C4-2B (cell line): ENCODE results near the gene SRRM4.
"Not testable (repeated sequence)": the region's sequence is repeated elsewhere in the genome, so short reads cannot be mapped to it uniquely, and the experiment has no call there.

Experiments
- H3K27ac ChIP-seq: fragments of 450-650 bp; 2 replicates; pipeline ENCODE4 v1.5.1; 2017
- CTCF ChIP-seq: fragments of 450-650 bp; conservative IDR thresholded peaks from 2 replicates; pipeline ENCODE4 v1.5.1; 2017; ENCODE audit warnings: mild to moderate bottlenecking
- ZFX ChIP-seq: fragments of 450-650 bp; IDR thresholded peaks from 2 replicates; pipeline ENCODE4 v1.6.1; 2017

Gene SRRM4

GRCh38 chr12:119089380-119090013, 108.2 kb downstream of the SRRM4 start:
- no peak for TF ChIP-seq ZFX
- TF ChIP-seq CTCF = no peak
- no peak overlapping the region for H3K27ac ChIP-seq

GRCh38 chr12:119090276-119090675, 108.9 kb downstream of the SRRM4 start:
- H3K27ac ChIP-seq = no peak overlapping the region
- TF ChIP-seq ZFX (no peak), CTCF (no peak)

- TF ChIP-seq CTCF (no peak), ZFX (no peak)
- H3K27ac ChIP-seq = no peak overlapping the region
These were observed 109.5 kb downstream of the SRRM4 start for GRCh38 chr12:119090865-119091264.

GRCh38 chr12:119096429-119097202, 115.3 kb downstream of the SRRM4 start:
- TF ChIP-seq ZFX = no peak
- TF ChIP-seq CTCF = no peak
- no peak overlapping the region for H3K27ac ChIP-seq

- no peak overlapping the region for H3K27ac ChIP-seq
These were observed 119.6 kb downstream of the SRRM4 start for GRCh38 chr12:119100933-119101332.

GRCh38 chr12:119102274-119102673, 120.9 kb downstream of the SRRM4 start:
- no peak overlapping the region for H3K27ac ChIP-seq
- no peak for TF ChIP-seq ZFX
- no peak for TF ChIP-seq CTCF

More at GRCh38 chr12:119100933-119101332, 119.6 kb downstream of the SRRM4 start:
- TF ChIP-seq ZFX = no peak
- no peak for TF ChIP-seq CTCF

- no peak for TF ChIP-seq ZFX
- TF ChIP-seq CTCF = no peak
- H3K27ac ChIP-seq = no peak overlapping the region
These were observed 121.4 kb downstream of the SRRM4 start for GRCh38 chr12:119102714-119103113.

GRCh38 chr12:119104969-119105368, 123.6 kb downstream of the SRRM4 start:
- H3K27ac ChIP-seq = not testable (repeated sequence)
